Measurements from ENCODE around the gene CELF2.

CELF2 gene

DNA sequence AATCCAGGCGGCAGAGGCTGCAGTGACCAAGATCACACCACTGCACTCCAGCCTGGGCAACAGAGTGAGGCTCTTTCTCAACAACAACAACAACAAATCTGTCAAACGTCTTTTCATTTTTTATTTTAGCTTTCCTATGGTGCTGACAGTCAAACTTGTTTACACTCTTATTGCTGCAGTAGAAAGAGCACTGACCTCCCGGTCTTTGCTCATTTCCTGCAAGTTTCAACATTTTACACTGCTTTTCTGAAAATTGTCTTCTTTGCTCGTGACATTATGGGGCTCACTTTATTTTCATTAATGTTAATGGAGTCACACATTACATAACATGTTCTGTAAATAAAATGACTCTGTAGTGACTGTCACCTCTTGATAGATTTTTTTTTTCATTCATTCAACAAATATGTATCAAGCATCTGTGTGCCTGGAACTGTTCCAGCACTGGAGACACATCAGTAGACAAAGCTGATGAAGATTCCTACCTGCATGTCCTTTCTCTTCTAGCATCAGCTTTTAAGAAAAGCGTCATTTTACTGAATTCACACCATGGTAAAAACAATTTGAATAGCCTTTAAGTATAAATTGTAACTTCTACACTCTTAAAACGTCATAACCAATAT lies 277.3 kb downstream of the CELF2 start:
- DNase-seq (ENCODE audit: low read depth in 3 of 3, low spot score in 1 of 3): no peak

DNA sequence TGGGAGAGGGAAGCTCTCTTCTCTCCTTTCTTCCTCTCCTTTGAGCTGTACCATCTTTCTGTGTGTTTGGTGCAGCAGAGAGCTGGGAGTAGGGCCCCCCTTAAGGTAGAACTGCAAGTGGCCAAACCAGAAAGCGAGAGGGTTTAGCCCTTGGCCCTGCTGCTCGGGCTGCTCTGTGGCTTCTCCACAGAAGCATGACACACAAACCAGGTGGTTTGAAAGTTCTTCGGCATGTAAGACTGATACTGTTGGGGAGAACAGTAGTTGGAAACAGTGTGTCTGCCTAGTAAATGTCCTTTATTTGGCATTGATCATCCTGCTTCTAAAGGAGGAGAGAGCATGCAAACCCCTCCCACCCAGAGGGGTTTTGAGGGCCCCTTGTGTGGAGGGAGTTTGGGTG lies 277.8 kb downstream of the CELF2 start:
- no peak for DNase-seq (ENCODE audit: low read depth in 3 of 3, low spot score in 1 of 3)

DNA sequence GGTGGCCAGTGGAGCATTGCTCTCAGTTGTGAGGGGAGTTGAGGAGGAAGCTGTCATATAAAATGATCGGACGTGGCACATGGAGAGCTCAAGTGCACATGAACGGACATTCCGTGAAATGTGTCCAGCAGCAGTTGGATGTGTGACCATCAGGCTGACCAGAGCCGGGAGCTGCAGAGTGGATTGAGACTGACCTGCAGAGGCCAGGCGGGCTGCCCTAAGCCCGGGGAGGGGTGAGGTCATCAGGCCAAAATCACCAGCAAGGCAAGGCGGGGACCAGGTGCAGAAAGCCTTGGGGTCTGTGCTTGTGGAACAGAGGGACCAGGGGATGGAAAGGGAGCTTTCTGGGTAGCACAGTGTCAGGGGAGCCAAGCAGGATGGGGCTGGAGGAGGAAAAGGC lies 279.5 kb downstream of the CELF2 start:
- DNase-seq (ENCODE audit: low read depth in 3 of 3, low spot score in 1 of 3): no peak

DNA sequence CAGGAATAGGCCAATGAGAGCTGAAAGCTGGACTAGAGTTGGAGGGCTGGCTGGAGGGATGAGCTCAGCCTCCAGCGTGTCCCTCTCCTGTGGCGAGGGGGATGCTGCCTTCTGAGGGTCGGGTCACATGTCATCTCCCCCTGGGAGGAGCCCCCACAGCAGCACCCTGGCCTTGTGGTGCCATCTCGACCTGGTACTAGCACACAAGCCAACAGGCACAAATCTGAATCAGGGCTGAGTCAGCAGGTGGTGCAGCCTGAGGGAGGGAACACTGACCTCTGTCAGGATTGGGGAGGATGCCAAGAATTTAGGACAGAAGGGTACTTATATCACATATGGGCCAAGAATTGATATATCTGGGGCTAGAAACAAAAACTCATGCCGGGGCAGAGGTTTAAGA lies 280.4 kb downstream of the CELF2 start:
- no peak for DNase-seq (ENCODE audit: low read depth in 3 of 3, low spot score in 1 of 3)

DNA sequence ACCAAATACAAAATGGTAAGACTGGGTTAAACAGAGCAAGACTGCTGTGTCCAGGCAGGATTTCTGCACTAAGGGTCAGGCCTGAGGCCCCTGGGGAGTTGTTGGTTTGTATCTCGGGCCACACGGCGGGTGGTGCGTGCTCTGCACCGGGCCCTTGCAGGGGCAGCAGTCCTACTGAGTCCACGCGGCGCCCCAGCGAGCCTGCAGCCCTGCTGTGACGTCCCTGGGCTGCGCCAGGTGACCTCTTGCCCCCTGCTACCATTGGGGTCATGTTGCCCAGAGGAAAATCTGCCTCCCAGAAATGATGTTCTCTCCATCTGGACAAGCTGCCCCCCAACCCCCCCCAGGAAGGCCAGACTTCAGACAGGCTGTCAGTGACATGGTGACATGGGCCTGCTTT lies 281.5 kb downstream of the CELF2 start:
- no peak for DNase-seq (ENCODE audit: low read depth in 3 of 3, low spot score in 1 of 3)

DNA sequence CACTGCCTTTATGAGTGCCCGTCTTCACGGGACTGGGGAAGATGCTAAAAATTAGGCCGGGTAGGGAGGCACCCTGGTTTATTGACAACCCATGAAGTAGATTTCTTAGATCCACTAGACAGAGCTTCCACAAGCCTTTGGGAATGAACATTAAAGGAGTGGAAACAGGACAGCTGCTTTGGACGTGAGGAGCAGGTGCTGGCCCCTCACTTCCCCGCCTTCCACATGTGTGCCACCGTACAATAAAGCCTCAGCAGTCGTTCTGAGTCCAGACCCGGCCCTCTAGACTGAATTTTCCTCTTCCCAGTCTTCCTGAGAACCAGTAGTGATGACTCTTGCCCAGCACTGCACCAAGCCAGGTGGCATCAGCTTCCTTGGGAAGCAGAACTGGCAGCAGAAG lies 282.4 kb downstream of the CELF2 start:
- DNase-seq (ENCODE audit: low read depth in 3 of 3, low spot score in 1 of 3): no peak

DNA sequence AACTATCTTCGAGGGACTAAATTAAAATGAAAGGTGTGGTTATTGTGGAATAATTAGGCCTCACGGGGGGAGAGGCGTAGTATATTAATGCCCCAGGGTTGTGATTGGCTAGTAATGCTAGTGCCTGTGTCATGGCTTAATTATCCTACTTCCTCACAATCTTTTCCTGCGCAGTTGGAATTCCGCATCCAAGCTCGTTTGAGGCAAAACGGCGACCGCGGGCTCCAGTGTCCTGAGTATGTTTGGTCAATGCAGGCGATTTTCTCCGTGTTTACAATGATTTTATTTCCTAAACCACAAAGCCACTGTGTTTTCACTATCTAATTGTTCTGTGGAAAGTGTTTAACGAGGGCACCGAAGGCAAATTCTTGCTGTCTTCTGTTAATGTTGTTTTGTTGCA lies 282.9 kb downstream of the CELF2 start:
- DNase-seq (ENCODE audit: low read depth in 3 of 3, low spot score in 1 of 3): no peak

DNA sequence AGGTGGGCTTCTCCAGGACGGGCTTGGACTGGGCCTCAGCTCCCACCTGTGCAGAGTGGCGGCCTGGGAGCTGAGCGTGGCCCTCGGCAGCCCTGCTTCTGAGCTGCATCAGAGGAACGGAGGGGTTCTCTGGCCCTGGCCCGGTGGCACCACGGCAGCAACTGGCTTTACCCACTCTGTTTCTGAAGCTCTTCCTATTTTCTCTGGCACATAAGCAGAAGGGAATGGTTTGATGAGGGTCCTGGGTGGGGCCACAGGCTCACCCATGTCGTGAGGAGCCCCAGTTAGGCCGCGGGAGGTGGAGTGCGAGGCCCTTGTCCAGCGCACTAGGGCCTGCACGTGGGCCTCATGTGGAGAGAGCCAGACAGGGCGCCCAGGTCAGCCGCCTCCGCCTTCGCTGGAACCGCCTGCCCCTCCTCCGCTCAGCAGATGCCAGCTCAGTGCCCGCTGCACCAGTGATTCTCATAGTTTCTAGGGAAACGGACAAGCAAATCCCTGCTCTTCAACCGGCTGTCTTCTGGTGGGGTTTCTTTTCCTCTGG lies 284.0 kb downstream of the CELF2 start:
- DNase-seq (ENCODE audit: low read depth in 3 of 3, low spot score in 1 of 3): no peak

DNA sequence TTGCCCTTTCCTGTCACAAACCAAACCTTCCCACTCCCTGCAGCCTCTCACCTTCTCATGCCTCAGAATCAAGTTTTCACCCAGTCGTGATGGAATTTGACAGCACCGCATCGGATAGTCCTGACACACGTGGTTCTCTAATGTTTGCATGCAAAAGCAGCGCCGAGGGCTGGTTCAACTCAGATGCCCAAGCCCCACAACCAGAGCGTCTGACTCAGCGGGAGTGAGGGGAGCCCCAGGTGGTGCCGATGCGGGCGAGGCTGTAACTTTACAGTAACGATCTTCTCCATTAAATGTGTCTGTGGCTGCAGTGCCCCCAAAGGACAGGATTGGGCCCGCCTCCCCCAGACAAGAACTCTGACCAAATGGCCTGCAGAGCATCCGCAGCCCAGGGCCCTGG lies 284.5 kb downstream of the CELF2 start:
- no peak for DNase-seq (ENCODE audit: low read depth in 3 of 3, low spot score in 1 of 3)

DNA sequence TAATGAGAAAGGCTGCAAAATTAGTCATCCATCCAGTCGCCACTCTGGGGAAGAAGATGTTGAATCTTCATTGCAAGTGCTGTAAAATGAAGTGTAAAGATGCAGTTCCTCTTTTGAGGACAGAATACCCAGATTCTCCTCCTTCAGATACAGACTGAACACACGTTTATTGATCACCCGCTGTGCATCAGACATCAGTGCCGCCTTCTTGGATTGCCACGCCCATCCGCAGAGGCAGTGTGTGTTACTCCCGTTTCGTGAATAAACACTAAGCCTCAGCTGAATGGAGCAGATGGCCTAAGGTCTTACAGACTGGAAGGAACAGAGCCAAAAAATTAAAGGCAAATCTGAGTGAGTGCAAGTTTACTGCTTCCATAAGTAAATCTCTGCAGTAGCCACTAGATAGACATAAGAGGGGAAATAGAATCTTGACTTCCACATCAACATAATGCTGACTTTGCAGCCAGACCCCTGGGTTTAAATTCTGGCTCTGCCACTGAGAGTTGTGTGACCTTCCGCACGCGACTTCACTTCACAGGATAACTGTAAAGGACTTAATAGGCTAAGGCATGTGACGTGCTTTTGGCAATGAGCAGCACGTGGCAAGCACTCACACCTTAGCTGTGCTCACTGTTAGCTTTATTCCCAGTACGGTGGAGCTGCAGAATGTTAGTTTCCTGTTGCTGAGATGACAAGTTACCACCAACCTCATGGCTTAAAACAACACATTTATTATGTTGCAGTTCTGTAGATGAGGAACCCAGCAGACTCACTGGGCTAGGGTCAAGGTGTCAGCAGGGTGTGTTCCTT lies 285.9 kb downstream of the CELF2 start:
- DNase-seq (ENCODE audit: low read depth in 3 of 3, low spot score in 1 of 3): no peak

DNA sequence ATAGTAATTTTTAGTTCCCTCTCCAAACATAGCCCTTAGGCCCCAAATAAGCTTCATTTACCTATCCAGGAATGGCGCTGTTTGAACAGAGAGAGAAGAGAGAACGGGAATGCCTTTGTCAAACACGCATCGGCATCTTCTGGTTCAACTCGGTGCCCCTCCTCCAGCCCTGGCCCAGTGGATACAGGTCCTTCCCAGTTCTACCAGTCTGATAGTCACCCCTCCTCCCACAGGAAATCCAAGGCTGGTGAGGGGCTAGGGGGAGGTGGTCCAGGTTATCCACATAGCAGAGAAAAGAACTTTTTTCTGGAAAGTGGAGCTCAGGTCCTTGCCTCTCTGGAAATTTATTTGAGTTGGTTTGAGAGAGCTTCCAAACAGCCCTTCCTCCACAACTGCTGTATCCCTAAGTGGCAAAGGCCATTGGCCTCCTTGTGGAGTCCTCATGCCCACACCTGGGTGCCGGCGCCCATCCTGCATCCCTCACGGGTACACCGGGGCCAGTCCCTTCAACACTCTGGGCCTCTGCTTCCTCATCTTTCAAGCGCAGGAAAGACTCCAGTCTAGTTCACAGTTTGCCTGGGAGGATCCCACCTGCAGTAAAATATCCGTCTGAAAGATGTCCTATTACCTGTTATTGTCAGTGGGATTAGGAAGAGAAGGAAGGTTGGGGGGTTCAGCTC lies 287.4 kb downstream of the CELF2 start:
- DNase-seq (ENCODE audit: low read depth in 3 of 3, low spot score in 1 of 3): no peak

DNA sequence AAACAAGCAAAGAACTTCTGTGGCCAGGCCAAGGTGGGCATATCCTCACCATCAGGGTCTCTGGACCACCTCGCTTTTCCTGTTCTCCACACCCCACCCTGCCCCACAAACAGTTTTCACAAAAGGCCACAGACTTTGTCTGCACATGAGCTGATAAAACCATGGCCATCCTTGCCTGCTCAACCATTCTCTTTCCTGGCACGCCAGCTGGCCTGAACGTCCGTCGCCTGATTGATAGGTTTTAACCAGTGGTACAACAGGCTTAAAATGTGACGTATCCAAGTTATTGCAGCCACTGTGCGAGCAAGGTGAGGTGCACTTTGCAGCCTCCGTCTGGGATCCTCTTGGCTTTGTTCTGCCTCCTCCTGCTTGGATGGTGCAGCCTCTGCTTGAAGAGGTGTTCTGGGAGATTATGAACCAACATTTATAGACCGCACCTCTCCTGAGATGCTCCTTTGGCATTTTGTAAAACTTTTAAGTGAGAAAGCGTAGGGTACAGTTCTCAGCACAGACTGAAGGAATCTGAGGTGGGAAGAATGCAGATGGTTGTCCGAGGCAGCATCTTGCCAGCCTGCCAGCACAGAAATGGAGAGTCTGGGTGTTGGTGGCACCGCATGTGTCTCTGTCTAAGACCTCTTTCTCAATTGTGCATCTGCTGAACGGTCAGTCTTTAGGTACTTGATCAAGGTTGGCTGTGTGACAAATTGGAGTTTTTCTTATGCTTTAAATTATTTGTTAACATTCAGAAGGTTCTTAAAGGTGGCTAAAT lies 288.3 kb downstream of the CELF2 start:
- no peak for DNase-seq (ENCODE audit: low read depth in 3 of 3, low spot score in 1 of 3)

DNA sequence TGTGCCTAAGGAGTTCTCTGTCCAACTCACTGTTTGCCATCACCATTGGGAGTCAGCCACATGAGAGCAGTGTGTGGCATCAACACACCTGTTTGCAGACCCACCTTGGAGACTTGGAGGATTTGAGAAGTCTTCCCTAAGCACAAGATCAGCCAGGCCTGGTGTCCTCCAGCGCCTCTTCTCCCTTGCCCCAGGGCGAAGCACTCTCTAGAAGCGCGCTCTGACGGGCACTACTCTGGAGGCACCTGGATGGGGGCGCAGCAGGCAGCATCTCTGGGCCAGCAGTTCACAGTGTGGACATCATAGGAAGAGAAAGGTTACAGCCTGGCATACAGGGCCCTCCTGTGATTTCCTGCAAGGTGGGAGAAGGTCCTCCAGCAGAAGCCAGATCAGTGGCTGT lies 289.3 kb downstream of the CELF2 start:
- no peak for DNase-seq (ENCODE audit: low read depth in 3 of 3, low spot score in 1 of 3)

DNA sequence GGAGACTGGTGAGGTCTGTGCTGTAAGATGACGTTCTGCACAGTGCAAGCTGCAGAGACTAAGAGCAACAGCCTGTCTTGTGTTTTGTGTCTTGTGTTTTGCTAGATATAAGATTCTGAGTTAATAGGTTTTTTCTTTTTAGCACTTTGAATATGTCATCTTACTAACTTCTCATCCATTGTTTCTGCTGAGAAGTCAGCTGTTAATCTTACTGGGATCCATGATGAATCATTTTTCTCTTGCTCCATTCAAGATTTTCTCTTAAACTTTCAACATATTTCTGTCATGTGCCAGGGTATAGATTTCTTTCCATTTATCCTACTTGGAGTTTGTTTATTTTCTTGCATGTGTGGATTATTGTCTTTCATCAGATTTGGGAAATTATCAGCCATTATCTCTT lies 290.3 kb downstream of the CELF2 start:
- no peak for DNase-seq (ENCODE audit: low read depth in 3 of 3, low spot score in 1 of 3)

DNA sequence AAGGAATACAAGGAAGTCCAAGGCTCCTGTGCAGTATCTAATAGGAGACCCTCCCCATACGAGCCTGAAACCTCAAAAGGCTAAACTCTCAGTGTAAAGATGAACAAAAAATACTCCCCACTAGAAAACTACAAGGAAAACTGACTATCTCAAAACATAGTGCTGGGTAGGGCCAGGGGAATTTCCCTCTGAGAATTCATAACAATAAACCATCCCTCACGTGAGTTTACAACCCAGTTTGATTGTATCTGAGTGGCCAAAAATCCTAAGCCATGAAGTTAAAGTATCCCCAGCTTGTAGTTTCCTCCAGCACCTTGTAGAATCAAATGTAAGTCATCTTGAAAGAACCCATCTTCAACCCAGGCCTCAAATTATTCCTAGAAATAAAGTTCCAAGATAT lies 293.4 kb downstream of the CELF2 start:
- DNase-seq (ENCODE audit: low read depth in 3 of 3, low spot score in 1 of 3): no peak

DNA sequence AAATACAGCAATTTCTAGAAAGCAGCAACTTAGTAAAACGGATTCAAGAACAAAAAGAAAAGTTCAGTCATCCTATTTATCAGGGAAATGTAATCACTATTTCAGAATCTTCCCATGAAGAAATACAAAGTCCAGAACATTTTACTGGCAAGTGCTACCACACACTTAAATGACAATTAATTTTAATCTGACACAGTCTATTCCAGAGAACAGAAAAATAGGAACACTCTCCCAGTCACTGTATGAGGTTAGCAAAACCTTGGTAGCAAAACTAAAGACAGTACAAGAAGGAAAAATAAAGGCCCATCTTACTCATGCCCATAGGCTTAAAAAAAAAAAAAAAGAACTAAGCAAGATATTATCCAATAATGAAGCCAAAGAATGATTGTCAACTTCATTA lies 295.8 kb downstream of the CELF2 start:
- DNase-seq (ENCODE audit: low read depth in 3 of 3, low spot score in 1 of 3): no peak

DNA sequence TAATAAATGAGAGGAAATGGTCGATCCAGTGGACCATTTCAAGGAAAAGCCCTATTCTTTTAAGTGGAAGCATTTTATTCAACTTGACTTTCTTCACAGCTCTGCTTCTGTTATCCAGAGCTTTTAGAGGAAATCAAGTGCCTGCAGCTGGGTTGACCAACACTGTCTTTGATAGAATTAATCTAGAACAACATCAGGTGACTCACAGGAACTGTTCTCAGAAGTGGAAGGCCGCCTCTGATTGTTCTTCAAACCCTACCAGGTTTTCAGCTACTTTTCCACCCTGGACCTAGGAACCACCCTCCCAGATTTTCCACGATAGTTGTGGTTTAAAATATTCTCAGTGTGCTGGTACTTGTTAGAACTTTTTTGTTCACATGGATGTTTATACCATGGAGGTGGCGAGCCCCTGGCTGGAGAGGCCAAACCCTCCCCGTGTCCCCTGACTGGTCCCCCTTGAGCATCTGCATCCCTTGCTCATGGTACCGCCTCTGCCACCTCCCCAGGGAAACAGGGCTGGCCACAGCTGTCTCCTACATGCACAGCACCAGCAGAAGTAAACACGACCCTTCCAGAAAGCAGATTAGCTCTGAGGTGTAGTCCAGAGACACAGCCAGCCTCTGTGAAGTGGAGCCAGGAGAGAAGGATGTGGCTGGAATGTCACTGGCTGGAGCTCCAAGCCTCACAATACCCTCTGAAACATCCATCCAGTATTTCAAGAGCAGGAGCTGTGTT lies 300.4 kb downstream of the CELF2 start:
- no peak for DNase-seq (ENCODE audit: low read depth in 3 of 3, low spot score in 1 of 3)

DNA sequence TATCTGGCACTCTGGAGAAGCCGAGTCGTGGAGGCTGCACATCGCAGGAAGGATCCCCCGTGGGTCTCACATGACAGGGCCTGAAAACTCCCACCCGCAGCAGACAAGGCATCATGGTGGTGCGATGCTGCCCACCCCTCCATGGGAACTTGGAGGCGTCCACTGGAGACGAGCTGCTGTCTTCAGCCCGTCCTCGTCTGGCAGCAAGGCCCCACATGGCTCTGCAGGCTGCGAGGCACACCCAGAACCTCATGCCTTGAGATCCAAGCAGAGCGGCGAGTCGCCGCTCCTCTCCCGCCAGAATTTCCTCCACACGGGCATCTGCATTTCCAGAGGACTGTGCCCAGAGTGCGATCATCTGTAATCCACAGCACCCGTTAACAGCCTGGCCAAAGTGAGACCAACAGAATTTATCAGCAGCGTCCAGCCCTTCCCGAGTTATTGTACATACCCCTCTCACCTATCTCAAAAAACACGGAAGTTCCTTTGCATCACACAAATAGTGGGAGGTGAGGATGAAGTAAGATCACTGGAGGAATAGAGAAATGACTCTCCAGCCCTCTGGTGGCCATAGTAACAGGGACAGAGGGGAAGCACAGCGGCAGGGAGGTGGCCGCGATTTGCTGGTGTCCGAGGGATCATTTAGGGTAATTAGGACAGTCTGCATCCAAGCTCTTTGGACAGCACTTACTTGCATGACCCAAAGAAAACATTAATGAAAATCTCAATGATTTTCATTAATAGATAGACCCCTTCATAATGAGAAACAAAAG lies 301.3 kb downstream of the CELF2 start:
- DNase-seq (ENCODE audit: low read depth in 3 of 3, low spot score in 1 of 3): no peak

DNA sequence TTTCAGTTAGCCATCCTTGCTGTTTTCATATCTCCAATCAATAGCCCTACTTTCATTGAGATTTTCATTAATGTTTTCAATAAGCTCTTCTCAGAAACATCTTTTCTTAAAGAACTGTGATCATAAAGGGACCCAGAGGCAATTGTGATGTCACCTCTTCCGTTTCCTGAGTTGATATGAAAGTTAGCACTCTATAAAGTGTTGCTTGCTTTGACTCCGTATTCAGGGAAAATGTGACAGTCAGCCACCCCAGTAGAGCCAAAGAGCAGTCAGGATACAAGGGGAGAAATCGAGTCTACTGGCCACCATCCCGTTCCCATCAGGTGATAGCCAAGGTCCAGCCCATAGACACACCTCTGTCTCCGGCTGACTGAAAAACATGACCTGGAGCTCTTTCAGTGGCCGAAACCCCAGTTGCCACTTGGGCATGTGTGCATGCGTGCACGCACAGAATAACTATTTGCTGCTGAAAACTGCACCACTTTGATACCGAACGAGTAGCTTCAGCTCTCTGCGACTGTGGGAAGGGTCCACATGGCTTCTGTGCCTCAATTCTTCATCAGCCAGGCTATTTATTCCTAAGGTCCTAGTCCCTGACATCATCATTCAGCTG lies 302.4 kb downstream of the CELF2 start:
- no peak for DNase-seq (ENCODE audit: low read depth in 3 of 3, low spot score in 1 of 3)
